Renal pelvis (tissue), 4 donors: ENCODE data around the gene NXPH4. TPM values are rescaled to one million over a fixed set of nuclear protein-coding genes. Genes with fewer than 3 reads are reported as not detected.

Experiments
- DNase-seq: peaks from one replicate; pipeline ENCODE4 v3.0.0-alpha.2; 2013
- polyA plus RNA-seq, 3 donors: library from polyadenylated mRNA; unstranded; fragments of 120-200 nt; gene quantifications; one replicate each; pipeline ENCODE4 v1.2.1, GENCODE V29; 2013; ENCODE audit not compliant: insufficient read length in 3 of 3

NXPH4 gene
- polyA plus RNA-seq, 3 donors, result 3.7 to 5.8 (median 3.9) TPM

DNA sequence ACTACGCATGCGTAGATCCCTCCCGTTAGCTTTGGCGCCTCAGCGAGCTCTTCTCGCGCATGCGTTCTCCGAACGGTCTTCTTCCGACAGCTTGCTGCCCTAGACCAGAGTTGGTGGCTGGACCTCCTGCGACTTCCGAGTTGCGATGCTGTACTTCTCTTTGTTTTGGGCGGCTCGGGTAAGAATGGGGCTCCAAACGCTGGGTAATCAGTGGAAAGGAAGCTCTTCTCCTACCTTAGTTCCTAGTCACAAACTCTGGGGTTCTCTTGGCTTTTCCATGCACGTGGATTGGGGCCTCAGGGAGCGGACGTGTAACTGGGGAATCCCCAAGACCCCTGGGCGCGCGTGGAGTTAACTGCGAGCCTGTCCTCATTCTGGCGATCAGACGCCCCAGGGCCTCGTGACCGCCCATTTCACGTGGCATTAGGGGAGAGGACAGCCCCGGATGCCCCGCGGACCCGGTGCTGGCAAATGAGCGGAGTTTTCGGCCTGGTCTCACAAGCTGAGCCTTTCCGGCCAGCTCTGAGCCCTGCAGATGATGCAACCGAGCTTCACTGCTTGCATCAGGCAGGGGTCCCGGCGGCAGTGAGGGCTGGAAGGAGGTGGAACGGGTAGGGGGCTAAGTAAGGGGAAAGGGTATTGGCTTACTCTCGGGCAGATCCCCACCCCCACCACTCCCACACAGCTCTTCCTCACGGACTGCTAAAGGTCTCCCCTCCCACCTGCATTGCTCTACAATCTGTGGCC, 13.2 kb downstream of the NXPH4 start, which contains the start of gene SHMT2:
TSS of gene SHMT2 (plus strand) at position 78 of the 747 bp plus-strand sequence. CDS start at position 146, 68 bp downstream.
- DNase-seq, result peak; percentile 95

DNA sequence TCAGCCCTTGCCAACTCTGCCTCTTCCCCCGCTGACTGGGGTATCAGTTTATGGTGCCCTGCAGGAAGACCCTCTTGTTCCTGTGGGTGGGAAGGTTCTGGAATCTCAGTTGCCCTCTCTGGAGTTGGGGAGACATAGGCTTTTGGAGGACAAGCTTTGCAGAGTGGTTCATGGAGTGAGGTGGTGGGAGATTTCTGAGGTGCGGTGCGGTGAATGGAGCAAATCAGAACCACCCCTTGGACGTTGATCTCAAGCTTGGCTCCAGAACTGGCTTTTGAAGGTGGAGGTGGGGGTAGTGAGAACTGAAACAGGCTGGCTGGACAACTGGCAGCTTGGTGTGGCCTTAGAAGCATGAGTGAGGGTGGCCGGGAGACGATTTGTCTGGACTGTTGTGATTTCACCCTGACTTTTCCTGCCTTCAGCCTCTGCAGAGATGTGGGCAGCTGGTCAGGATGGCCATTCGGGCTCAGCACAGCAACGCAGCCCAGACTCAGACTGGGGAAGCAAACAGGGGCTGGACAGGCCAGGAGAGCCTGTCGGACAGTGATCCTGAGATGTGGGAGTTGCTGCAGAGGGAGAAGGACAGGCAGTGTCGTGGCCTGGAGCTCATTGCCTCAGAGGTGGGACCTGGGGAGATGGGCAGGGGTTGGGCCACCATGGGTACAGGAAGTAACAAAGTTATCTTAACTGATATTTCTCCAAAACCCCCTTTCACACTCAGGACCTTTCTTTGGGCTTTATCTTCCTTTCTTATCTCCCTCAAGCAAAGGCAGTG, 14.0 kb downstream of the NXPH4 start:
- no peak for DNase-seq

DNA sequence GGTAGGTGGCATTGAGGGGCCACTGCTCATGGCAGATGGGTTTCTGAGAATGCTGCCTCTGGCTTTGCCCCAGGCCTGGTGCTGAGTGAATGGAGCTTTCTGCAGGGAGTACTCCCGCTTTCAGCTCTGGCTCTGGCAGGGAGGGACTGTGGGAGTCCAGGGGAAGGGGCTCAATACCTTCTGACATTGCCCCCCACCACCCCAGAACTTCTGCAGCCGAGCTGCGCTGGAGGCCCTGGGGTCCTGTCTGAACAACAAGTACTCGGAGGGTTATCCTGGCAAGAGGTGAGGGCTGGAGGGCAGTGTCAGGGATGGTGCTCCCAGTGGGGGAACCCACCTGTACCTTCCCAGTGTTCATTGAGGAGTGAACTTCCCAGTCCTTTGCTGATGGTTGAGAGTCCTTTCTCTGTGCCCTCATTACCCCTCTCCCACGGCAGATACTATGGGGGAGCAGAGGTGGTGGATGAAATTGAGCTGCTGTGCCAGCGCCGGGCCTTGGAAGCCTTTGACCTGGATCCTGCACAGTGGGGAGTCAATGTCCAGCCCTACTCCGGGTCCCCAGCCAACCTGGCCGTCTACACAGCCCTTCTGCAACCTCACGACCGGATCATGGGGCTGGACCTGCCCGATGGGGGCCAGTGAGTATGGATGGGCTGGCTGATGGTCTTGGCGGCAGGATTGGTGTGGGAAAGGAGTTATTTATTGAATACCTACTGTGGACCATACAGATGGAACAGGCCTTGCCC, 14.9 kb downstream of the NXPH4 start:
- no peak for DNase-seq

DNA sequence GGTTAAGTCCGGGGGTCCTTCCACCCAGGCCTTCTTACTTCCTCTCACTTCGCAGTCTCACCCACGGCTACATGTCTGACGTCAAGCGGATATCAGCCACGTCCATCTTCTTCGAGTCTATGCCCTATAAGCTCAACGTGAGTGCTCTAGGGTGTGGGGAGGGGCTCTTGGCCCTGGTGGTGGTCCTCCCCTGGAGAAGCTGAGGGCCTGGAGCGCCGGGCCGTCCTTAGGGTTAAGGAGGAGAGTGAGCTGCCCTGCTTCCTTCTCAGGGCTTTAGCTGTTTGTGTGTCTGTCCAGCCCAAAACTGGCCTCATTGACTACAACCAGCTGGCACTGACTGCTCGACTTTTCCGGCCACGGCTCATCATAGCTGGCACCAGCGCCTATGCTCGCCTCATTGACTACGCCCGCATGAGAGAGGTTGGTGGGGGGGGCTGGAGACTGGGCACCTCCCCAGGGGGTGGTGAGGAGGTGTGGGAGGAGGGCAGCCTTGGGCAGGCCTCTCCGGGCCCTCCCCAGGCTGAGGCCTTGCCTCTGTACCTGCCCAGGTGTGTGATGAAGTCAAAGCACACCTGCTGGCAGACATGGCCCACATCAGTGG, 15.7 kb downstream of the NXPH4 start:
- no peak for DNase-seq

DNA sequence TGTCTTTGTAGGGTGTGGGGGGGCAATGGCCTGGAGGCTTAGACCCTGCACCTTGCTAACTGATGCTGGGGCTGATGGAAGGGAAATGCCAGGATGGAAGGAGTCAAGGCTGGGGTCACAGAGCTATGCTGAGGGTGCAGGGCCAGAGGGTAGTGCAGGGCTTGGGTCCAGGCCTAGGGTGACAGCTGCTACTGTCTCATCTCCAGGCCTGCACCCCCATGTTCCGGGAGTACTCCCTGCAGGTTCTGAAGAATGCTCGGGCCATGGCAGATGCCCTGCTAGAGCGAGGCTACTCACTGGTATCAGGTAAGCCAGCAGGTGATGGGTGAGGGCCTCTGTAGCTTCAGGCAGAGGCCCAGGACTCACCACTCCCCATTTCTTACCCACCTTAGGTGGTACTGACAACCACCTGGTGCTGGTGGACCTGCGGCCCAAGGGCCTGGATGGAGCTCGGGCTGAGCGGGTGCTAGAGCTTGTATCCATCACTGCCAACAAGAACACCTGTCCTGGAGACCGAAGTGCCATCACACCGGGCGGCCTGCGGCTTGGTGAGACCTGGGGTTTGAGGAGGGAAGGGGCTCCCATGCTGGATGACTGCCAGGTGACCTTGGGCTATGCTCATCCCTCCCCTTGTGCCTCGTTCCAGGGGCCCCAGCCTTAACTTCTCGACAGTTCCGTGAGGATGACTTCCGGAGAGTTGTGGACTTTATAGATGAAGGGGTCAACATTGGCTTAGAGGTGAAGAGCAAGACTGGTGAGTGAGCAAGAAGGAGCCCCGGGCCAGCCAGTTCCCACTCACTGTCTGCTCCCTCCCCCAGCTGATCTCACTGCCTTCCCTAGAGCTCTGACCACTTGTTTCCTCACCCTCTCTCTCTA, 17.0 kb downstream of the NXPH4 start:
- DNase-seq, result no peak

DNA sequence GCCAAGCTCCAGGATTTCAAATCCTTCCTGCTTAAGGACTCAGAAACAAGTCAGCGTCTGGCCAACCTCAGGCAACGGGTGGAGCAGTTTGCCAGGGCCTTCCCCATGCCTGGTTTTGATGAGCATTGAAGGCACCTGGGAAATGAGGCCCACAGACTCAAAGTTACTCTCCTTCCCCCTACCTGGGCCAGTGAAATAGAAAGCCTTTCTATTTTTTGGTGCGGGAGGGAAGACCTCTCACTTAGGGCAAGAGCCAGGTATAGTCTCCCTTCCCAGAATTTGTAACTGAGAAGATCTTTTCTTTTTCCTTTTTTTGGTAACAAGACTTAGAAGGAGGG, 17.6 kb downstream of the NXPH4 start:
- no peak for DNase-seq

DNA sequence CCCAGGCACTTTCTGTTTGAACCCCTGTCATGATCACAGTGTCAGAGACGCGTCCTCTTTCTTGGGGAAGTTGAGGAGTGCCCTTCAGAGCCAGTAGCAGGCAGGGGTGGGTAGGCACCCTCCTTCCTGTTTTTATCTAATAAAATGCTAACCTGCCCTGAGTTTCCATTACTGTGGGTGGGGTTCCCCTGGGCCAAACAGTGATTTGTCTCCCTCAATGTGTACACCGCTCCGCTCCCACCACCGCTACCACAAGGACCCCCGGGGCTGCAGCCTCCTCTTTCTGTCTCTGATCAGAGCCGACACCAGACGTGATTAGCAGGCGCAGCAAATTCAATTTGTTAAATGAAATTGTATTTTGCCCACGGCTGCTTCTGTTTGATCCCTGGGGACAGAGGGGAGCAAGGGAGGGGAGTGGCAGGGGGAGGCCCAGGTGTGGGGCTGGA, 18.0 kb downstream of the NXPH4 start:
- DNase-seq, result no peak

DNA sequence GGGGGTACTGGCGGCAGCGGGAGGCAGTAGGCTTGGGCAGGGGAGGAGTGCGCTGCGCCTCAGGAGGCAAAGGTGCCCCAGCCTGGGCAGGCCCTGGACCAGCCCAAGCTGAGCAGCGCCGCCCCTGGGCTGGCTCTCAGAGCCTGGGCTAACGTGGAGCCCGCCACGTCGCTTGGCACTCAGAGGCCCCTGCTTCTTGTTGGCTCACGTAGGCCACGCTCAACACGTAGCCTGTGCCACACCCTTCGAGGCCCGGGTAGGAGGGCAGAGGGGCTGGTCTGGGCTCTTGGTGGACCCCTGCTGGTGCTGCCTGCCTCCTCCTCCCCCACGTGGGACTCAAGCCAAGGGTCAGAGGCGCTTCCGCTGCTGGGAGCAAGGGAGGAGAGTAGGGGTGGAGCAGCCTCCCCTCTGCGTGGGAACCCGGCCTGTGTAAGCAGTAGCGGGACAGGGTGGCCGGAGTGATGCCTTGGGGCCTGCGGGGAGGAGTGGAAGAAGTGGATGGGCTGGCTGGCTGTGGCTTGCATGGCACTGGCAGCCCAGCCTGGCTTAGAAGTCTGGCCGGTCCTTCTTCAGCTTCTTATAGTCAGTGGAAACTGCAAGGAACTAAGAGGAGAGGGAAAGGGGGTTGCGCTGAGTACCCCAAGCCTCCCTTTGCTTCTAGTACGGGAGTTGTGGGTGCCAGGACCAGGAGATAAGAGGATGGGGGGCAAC, 18.6 kb downstream of the NXPH4 start:
- DNase-seq, result no peak

DNA sequence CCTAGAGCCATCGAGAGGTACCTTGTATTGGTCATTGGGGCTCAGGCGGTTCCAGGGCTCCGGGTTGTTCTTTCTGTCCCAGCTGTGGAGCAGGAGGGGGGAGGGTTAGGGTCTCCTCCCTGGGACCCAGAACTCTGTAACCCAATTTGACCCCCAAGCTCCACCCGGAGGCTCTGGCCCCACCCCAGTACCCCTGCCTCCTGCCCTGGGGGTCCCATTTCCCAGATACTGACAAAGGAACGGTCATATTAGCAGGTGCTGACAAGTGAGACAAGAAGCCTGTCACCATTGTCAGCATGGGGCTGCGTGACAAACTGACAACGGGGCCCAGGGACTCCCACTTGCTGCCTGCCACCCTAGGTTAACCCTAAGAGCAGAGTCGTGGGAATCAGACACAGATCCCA, 19.1 kb downstream of the NXPH4 start:
- DNase-seq, result no peak

DNA sequence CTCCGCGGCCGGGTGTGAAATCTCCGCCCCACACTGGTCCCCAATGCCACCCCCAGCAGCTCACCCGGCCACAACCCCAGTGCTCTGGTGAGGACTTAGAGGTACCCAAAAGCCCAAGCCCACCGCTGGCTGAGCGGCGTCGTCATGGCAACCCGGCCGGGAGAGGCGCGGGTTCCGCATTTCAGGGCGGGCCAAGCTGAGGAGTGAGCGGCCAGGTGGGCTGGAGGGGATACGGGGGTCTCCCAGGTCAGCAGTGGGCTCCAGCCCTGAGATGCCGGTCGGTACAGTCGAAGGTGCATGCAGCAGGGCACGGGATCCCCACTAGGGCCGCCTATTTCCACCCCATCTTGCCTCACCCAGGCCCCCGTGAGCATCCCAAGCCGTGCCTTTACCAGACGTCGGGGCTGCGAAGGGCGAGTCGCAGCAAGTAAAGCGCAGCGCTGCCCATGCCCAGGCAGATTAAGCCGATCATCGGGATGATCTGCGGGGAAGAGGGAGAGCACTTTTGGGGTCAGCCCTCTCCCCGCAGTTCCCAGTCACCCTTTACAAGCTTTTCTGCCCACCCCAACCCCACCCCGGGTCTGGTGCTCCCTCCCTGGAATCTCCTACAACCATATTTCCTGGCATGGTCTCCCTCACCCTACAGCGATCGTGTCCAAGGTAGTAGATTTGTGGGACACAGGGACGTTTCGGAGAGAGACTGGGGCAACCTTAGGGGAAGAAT, 19.8 kb downstream of the NXPH4 start:
- DNase-seq, result no peak

DNA sequence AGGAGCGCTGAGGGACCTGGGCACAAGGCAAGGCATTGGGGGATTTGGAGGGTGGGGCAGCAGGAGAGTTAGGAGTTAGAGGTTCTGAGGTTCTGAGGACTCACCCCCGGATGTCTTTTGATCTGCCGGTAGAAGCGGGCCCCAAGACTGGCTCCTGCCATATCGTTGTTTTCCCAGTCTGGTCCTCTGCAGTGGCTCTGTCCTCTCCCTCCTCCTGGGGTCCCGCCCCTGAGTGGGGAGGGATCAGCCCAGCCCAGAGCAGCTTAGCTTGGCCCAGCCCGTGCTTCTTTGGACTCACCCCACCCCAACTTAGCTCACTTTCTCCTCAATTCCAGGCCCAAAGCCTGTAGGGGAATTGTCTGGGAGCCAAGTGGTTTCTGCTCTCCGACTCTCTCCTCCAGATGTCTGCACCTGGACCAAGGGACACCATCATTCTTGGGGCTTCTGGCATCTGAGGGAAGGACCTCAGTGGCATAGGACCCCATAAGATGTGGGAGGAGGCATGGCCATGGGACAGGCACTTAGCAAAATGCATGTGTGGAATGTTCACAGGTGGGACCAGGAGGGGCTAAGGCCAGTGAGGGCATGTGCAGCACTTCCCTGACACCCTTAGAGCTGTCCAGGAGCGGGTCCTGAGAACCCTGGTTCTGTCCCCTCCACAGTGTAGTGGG, 20.5 kb downstream of the NXPH4 start:
- DNase-seq, result no peak

DNA sequence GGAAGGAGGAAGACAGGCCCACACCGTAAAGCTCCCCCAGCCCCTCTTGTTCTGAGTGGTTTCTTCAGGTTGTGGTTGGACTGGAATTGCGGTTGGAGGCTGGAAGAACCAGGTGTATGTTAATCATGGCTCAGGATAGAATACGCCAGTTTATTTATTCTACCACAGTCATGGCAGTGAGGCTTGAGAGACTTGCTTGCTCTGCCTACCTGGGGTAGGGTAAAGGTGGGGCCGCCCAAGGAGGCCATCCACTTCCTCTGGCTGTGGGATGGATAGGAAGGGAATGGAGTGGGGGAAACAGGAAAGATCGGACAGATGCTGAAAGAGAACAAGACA, 21.0 kb downstream of the NXPH4 start:
- no peak for DNase-seq

DNA sequence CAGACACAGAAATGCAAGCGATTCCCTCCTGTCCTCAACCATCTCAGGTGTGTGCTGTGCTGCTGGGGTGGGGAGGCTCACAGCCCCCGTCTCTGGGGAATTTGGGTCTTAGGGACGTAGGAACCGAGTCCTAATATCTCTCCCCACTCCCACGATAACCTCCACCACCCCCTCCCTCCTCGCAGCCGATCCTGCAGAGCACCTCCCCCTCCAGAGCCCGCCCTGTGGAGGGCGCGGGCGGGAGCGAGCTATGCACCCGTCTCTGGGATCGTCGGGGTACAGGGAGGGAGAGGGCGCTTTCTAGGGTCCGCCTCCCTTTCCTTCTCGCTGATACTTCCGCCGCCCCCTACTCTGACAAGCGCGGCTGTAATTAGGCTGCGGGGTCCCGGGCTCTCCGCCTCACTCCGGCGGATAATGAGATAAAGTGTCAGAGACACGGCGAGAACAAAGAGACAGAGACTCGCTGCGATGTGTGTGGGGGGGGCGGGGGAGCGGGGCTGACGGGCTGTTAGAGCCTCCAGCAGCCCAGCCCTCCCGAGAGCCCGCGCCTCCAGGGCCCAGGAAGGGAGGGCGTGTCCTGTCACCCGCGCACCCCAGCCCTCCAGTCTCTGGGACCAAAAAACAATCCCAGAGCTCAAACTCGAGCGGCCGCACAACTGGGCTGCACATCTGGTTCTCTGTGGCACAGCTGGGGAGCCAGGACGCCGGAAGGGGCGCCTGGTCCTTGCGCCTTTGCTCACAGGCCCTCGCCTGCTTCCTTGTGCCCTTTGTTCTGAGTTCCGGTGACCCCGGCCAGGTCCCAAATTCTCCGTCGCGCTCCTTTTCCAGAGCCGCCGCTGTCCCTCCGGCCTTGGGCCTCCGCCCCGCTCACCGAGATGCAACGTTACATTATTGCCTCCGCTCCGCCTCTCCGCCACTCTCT, 21.6 kb downstream of the NXPH4 start:
- DNase-seq, result no peak

DNA sequence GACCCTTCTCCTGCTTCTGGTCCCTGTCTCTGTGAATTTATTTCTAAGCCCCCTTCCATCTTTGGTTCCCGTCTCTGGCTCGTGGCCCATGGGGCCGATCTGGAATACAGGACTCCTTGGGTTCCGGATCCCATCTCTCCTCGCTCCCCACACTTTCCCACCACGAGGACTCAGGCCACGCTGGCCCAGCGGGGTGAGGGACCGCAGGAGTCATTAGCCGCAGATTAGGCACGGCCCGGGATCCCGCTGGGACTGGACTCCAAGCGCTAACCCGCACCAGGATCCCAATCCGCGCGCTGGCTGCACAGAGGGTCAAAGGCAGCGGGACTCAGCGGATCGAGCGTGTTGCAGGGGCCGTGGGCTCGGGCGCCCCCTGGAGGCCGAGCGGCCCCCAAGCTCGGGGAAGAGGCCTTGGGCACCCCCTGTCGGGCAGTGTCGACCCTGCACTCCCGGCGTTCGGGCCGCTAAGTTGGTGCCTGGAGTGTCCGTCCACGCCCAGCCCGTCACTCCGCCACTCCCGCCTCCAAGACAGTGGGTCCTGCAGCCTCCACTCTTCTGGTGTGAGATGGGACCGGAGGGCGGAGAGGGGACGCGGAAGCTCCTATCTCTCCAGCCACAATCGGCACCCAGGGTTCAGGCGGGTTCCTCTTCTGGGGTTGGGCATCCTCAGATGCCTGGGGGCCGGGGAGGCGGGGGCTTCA, 22.4 kb downstream of the NXPH4 start:
- peak; percentile 84 for DNase-seq

DNA sequence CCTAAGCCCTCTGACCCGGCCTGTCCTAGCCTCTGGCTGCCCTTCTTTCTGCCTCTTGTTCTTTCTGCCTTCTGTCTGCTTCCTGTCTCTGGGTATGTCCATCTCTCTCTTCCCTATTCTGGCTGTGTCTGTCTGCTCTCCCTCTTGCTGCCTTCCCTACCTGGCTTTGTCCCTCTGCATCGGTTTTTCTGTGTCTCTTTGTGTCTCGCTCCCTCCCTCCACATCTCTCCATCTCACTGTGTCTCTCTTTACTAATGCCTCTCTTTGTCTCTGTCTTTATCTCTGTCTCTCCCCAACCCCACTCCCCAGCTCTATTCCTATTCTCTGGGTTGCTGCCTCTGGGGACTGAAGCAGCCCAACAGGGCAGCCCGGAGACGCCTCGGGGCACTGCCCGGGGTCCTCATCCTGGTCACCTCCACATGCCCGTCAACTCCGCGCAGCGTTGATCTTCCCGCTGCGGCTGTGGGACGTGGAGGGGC, 23.0 kb downstream of the NXPH4 start:
- DNase-seq, result no peak

DNA sequence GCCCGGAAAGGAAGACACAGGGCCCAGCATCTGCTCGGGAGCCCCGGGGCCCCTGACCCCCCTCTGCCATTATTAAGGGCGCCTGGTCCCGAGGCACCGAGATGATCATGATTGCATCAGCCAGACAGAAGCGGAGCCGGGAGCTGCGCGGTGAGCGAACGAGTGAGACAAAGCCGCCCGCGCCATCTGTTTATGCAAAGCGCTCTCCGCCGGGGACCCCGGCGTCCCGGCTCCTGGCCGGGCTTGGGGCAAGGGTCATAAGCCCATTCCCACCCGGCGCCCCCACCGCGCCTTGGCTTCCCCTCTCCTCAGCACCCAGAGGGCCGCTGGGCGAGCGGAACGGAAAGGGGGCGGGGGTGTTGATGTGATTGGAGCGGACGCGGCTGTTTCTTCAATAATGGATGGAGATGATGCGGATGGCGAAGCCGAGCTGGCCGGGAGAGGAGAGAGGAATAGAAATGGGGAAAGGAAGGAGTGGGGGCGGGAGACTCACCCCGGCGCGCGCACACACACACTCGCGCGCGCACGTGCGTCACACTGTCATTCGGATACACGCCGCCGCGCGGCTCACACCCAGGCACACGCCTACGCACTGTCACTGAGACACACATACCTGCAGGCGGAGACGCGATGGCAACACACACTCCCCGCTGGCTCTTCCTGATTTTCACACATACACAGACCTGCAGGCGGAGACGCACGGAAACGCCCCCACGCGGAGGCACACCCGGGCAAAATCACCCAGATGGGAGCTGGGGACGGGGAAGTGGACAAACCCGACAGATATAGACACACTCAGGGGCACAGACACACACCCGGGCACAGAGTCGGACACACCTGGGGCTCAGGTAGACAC, 23.7 kb downstream of the NXPH4 start:
- no peak for DNase-seq
